GM23338 (cell line): ENCODE results near the gene PUM2.

Experiments
- CTCF ChIP-seq, 2 experiments: fragments of 200-600 bp in 1 of 2; sonication (generic) in 1 of 2; conservative IDR thresholded peaks; 2 replicates each; pipeline versions ENCODE4 v1.5.1 to v1.6.1; 2016 to 2017; ENCODE audit warnings: antibody characterized with exemption in 2 of 2, low read depth in 2 of 2, mild to moderate bottlenecking in 2 of 2, moderate library complexity in 1 of 2
- EZH2 ChIP-seq: fragments of 200-600 bp; sonication (generic); IDR thresholded peaks from one replicate; pipeline ENCODE4 v1.8.0; 2017; ENCODE audit warnings: antibody characterized with exemption, mild to moderate bottlenecking, low read depth; ENCODE audit not compliant: unreplicated experiment
- EZH2phosphoT487 ChIP-seq: fragments of 200-600 bp; sonication (generic); IDR thresholded peaks from one replicate; pipeline ENCODE4 v1.8.1; 2018; ENCODE audit warnings: antibody characterized with exemption; ENCODE audit not compliant: unreplicated experiment
- JUNB ChIP-seq: IDR thresholded peaks from one replicate; pipeline ENCODE4 v1.6.1; 2016; ENCODE audit warnings: antibody characterized with exemption; ENCODE audit not compliant: unreplicated experiment
- POLR2AphosphoS5 ChIP-seq: IDR thresholded peaks from 2 replicates; pipeline ENCODE4 v1.6.1; 2016; ENCODE audit warnings: antibody characterized with exemption, low read depth
- REST ChIP-seq: IDR thresholded peaks from one replicate; pipeline ENCODE4 v1.6.1; 2018; ENCODE audit warnings: antibody characterized with exemption; ENCODE audit not compliant: unreplicated experiment

GRCh38 chr2:20282916-20283592 is 67.6 kb downstream of the PUM2 start:
- TF ChIP-seq CTCF (conservative IDR thresholded peaks at IDR 0.05; ENCODE audit: low read depth in 2 of 2) (no peak), EZH2 (no peak), REST (no peak), POLR2AphosphoS5 (no peak), JUNB (no peak), EZH2phosphoT487 (no peak)
